GM23338 (cell line): ENCODE data around the gene CECR2. TPM values are rescaled to one million over a fixed set of nuclear protein-coding genes. Genes with fewer than 3 reads are reported as not detected.

Source experiments
- ATAC-seq: fragments of 200-7000 bp; cut with Tn5 transposase; 3 replicates; pipeline ENCODE4 v1.9.1; 2020
- DNase-seq: peaks from one replicate; pipeline ENCODE4 v3.0.0-alpha.2; 2015; ENCODE audit warnings: low spot score
- H2AFZ ChIP-seq: fragments of 200-600 bp; sonication (generic); 2 replicates; pipeline ENCODE4 v1.8.0; 2016; ENCODE audit warnings: antibody characterized with exemption, mild to moderate bottlenecking, moderate library complexity
- H3F3A ChIP-seq: fragments of 200-600 bp; sonication (generic); replicated peaks from 2 replicates; pipeline ENCODE4 v1.8.0; 2017; ENCODE audit warnings: antibody characterized with exemption, mixed run types, low read depth
- H3K27ac ChIP-seq: fragments of 200-600 bp; sonication (generic); 2 replicates; pipeline ENCODE4 v1.6.1; 2016; ENCODE audit warnings: low read depth
- H3K27me3 ChIP-seq: fragments of 200-600 bp; sonication (generic); 2 replicates; pipeline ENCODE4 v1.8.0; 2016; ENCODE audit warnings: mild to moderate bottlenecking, mixed run types, moderate library complexity; ENCODE audit not compliant: insufficient read depth
- H3K36me3 ChIP-seq: fragments of 200-600 bp; sonication (generic); 2 replicates; pipeline ENCODE4 v1.8.0; 2016; ENCODE audit warnings: mild to moderate bottlenecking; ENCODE audit not compliant: insufficient read depth
- H3K4me1 ChIP-seq: fragments of 200-600 bp; sonication (generic); 2 replicates; pipeline ENCODE4 v1.8.0; 2016; ENCODE audit warnings: mild to moderate bottlenecking, moderate library complexity; ENCODE audit not compliant: insufficient read depth
- H3K4me2 ChIP-seq: fragments of 200-600 bp; sonication (generic); 2 replicates; pipeline ENCODE4 v1.7.1; 2017; ENCODE audit warnings: mixed run types
- H3K4me3 ChIP-seq: fragments of 200-600 bp; sonication (generic); 2 replicates; pipeline ENCODE4 v1.6.1; 2016; ENCODE audit warnings: mixed run types
- H3K79me2 ChIP-seq: fragments of 200-600 bp; sonication (generic); replicated peaks from 2 replicates; pipeline ENCODE4 v1.8.0; 2017; ENCODE audit warnings: mild to moderate bottlenecking; ENCODE audit not compliant: insufficient read depth
- H3K9me2 ChIP-seq: fragments of 200-600 bp; sonication (generic); 2 replicates; pipeline ENCODE4 v1.8.0; 2017; ENCODE audit not compliant: insufficient read depth
- H4K20me1 ChIP-seq: fragments of 200-600 bp; sonication (generic); replicated peaks from 2 replicates; pipeline ENCODE4 v1.8.0; 2017; ENCODE audit warnings: mild to moderate bottlenecking; ENCODE audit not compliant: insufficient read depth
- H3K27ac Mint-ChIP-seq: 2 replicates; pipeline ENCODE4 v1.8.0; 2020; ENCODE audit warnings: inconsistent platforms, mild to moderate bottlenecking, moderate library complexity, mixed read lengths
- H3K27me3 Mint-ChIP-seq: 3 replicates; pipeline ENCODE4 v1.8.0; 2022; ENCODE audit warnings: low read depth, mild to moderate bottlenecking, moderate library complexity, mixed read lengths, inconsistent platforms; ENCODE audit not compliant: insufficient read depth, poor library complexity
- H3K36me3 Mint-ChIP-seq: 3 replicates; pipeline ENCODE4 v1.8.0; 2021; ENCODE audit warnings: low read depth, mild to moderate bottlenecking, inconsistent platforms, moderate library complexity, mixed read lengths
- H3K4me1 Mint-ChIP-seq: 3 replicates; pipeline ENCODE4 v1.8.0; 2020; ENCODE audit warnings: mild to moderate bottlenecking, inconsistent platforms, mixed read lengths
- H3K4me3 Mint-ChIP-seq: 3 replicates; pipeline ENCODE4 v1.8.0; 2021; ENCODE audit warnings: moderate library complexity, mild to moderate bottlenecking, inconsistent platforms, mixed read lengths
- H3K9me3 Mint-ChIP-seq: 3 replicates; pipeline ENCODE4 v1.8.0; 2020; ENCODE audit warnings: moderate library complexity, mild to moderate bottlenecking, inconsistent platforms, mixed read lengths
- CREB1 ChIP-seq: fragments of 250-450 bp; sonication (Bioruptor Pico); IDR thresholded peaks from 2 replicates; pipeline ENCODE4 v1.5.0; 2020; ENCODE audit warnings: low read depth, mild to moderate bottlenecking, moderate library complexity
- CTCF ChIP-seq, 2 experiments: fragments of 200-600 bp in 1 of 2; sonication (generic) in 1 of 2; conservative IDR thresholded peaks; 2 replicates each; pipeline versions ENCODE4 v1.5.1 to v1.6.1; 2016 to 2017; ENCODE audit warnings: antibody characterized with exemption in 2 of 2, low read depth in 2 of 2, mild to moderate bottlenecking in 2 of 2, moderate library complexity in 1 of 2
- EZH2 ChIP-seq: fragments of 200-600 bp; sonication (generic); IDR thresholded peaks from one replicate; pipeline ENCODE4 v1.8.0; 2017; ENCODE audit warnings: antibody characterized with exemption, mild to moderate bottlenecking, low read depth; ENCODE audit not compliant: unreplicated experiment
- EZH2phosphoT487 ChIP-seq: fragments of 200-600 bp; sonication (generic); IDR thresholded peaks from one replicate; pipeline ENCODE4 v1.8.1; 2018; ENCODE audit warnings: antibody characterized with exemption; ENCODE audit not compliant: unreplicated experiment
- JUNB ChIP-seq: IDR thresholded peaks from one replicate; pipeline ENCODE4 v1.6.1; 2016; ENCODE audit warnings: antibody characterized with exemption; ENCODE audit not compliant: unreplicated experiment
- NANOG ChIP-seq: IDR thresholded peaks from 2 replicates; pipeline ENCODE4 v1.6.1; 2016; ENCODE audit warnings: antibody characterized with exemption, borderline replicate concordance
- POLR2AphosphoS5 ChIP-seq: IDR thresholded peaks from 2 replicates; pipeline ENCODE4 v1.6.1; 2016; ENCODE audit warnings: antibody characterized with exemption, low read depth
- REST ChIP-seq: IDR thresholded peaks from one replicate; pipeline ENCODE4 v1.6.1; 2018; ENCODE audit warnings: antibody characterized with exemption; ENCODE audit not compliant: unreplicated experiment
- STAT1 ChIP-seq: IDR thresholded peaks from one replicate; pipeline ENCODE4 v1.6.1; 2016; ENCODE audit warnings: antibody characterized with exemption; ENCODE audit not compliant: unreplicated experiment
- ZNF114 ChIP-seq: fragments of 250-450 bp; sonication (Bioruptor Pico); IDR thresholded peaks from 2 replicates; pipeline ENCODE4 v1.5.0; 2020; ENCODE audit warnings: mild to moderate bottlenecking, moderate library complexity
- ZNF331 ChIP-seq: fragments of 250-450 bp; sonication (Bioruptor Pico); IDR thresholded peaks from 2 replicates; pipeline ENCODE4 v1.5.0; 2020; ENCODE audit warnings: low read depth, mild to moderate bottlenecking, moderate library complexity
- polyA plus RNA-seq: library from polyadenylated mRNA; unstranded; fragments of >200 nt; fragmentation: Nextera tagmentation; extraction: Ambion mirVana; gene quantifications from 2 replicates; pipeline ENCODE4 v1.2.1, GENCODE V29; 2016
- total RNA-seq: library from RNA; depleted of rRNA; stranded (reverse); fragments of >200 nt; shearing (Covaris generic); gene quantifications from 2 replicates; pipeline ENCODE4 v1.2.3, GENCODE V29; 2014
- TF ChIP-seq, protein P1 (sequence below): IDR thresholded peaks from 2 replicates; pipeline ENCODE4 v1.6.1; 2016; ENCODE audit warnings: antibody characterized with exemption
- TF ChIP-seq, protein P2 (sequence below): fragments of 250-450 bp; sonication (Bioruptor Pico); IDR thresholded peaks from 2 replicates; pipeline ENCODE4 v1.5.0; 2020; ENCODE audit warnings: mild to moderate bottlenecking, moderate library complexity

The CECR2 gene
- total and polyA plus RNA-seq, 2 experiments from 2014 or later: 18.4 to 110 TPM

DNA sequence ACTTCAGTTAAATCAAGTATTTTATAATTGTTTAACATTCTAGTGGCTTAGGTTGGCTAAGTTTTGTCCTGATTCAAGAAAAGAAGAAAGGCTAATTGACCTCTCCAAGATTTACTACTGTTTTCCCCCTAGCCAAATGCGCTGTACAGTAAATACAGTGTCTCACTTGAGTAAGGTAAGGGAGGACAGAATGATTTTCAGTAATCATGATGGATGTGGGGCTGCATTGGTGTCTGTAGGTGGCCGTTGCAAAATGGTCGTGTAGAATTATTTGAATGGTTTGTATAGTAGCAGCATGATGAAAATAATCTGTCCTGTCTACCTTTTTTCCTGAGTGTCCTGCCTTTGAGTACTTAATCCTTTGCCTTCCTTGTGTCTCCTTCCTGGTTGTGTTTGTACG is 4.6 kb downstream of the CECR2 start:
- DNase-seq (no peak), ATAC-seq (no peak)
- Histone ChIP-seq H3K4me2 (peak overlapping the region; percentile 88), H3K4me3 (peak overlapping the region; percentile 32), H3F3A (peaks cover 18% of the 10 kb centered on the region; the same call in 1 of the 2 replicates), H3K79me2 (peaks cover 92% of the 10 kb centered on the region), H3K36me3 (no peaks in the 10 kb centered on the region), H3K4me1 (peaks cover 66% of the 10 kb centered on the region), H4K20me1 (peaks cover 60% of the 10 kb centered on the region), H2AFZ (no peak overlapping the region), H3K27ac (peak overlapping the region; percentile 68), H3K27me3 (no peaks in the 10 kb centered on the region), H3K9me2 (no peaks in the 10 kb centered on the region)
- H3K9me3 Mint-ChIP-seq: no peaks in the 10 kb centered on the region
- peak overlapping the region; percentile 13 for H3K27ac Mint-ChIP-seq
- peaks cover 2% of the 10 kb centered on the region for H3K27me3 Mint-ChIP-seq
- H3K4me1 Mint-ChIP-seq: peaks cover 41% of the 10 kb centered on the region
- H3K4me3 Mint-ChIP-seq: peak overlapping the region; percentile 10
- TF ChIP-seq JUNB (no peak), EZH2 (no peak), EZH2phosphoT487 (no peak), ZNF114 (no peak), NANOG (no peak), ZNF331 (CRISPR knock-in tag) (no peak), CTCF (conservative IDR thresholded peaks at IDR 0.05; ENCODE audit: low read depth in 2 of 2) (no peak), STAT1 (no peak), REST (no peak), CREB1 (CRISPR knock-in tag) (no peak), POLR2AphosphoS5 (no peak)
- TF ChIP-seq, protein P1, sequence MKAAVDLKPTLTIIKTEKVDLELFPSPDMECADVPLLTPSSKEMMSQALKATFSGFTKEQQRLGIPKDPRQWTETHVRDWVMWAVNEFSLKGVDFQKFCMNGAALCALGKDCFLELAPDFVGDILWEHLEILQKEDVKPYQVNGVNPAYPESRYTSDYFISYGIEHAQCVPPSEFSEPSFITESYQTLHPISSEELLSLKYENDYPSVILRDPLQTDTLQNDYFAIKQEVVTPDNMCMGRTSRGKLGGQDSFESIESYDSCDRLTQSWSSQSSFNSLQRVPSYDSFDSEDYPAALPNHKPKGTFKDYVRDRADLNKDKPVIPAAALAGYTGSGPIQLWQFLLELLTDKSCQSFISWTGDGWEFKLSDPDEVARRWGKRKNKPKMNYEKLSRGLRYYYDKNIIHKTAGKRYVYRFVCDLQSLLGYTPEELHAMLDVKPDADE: no peak
- TF ChIP-seq, protein P2, sequence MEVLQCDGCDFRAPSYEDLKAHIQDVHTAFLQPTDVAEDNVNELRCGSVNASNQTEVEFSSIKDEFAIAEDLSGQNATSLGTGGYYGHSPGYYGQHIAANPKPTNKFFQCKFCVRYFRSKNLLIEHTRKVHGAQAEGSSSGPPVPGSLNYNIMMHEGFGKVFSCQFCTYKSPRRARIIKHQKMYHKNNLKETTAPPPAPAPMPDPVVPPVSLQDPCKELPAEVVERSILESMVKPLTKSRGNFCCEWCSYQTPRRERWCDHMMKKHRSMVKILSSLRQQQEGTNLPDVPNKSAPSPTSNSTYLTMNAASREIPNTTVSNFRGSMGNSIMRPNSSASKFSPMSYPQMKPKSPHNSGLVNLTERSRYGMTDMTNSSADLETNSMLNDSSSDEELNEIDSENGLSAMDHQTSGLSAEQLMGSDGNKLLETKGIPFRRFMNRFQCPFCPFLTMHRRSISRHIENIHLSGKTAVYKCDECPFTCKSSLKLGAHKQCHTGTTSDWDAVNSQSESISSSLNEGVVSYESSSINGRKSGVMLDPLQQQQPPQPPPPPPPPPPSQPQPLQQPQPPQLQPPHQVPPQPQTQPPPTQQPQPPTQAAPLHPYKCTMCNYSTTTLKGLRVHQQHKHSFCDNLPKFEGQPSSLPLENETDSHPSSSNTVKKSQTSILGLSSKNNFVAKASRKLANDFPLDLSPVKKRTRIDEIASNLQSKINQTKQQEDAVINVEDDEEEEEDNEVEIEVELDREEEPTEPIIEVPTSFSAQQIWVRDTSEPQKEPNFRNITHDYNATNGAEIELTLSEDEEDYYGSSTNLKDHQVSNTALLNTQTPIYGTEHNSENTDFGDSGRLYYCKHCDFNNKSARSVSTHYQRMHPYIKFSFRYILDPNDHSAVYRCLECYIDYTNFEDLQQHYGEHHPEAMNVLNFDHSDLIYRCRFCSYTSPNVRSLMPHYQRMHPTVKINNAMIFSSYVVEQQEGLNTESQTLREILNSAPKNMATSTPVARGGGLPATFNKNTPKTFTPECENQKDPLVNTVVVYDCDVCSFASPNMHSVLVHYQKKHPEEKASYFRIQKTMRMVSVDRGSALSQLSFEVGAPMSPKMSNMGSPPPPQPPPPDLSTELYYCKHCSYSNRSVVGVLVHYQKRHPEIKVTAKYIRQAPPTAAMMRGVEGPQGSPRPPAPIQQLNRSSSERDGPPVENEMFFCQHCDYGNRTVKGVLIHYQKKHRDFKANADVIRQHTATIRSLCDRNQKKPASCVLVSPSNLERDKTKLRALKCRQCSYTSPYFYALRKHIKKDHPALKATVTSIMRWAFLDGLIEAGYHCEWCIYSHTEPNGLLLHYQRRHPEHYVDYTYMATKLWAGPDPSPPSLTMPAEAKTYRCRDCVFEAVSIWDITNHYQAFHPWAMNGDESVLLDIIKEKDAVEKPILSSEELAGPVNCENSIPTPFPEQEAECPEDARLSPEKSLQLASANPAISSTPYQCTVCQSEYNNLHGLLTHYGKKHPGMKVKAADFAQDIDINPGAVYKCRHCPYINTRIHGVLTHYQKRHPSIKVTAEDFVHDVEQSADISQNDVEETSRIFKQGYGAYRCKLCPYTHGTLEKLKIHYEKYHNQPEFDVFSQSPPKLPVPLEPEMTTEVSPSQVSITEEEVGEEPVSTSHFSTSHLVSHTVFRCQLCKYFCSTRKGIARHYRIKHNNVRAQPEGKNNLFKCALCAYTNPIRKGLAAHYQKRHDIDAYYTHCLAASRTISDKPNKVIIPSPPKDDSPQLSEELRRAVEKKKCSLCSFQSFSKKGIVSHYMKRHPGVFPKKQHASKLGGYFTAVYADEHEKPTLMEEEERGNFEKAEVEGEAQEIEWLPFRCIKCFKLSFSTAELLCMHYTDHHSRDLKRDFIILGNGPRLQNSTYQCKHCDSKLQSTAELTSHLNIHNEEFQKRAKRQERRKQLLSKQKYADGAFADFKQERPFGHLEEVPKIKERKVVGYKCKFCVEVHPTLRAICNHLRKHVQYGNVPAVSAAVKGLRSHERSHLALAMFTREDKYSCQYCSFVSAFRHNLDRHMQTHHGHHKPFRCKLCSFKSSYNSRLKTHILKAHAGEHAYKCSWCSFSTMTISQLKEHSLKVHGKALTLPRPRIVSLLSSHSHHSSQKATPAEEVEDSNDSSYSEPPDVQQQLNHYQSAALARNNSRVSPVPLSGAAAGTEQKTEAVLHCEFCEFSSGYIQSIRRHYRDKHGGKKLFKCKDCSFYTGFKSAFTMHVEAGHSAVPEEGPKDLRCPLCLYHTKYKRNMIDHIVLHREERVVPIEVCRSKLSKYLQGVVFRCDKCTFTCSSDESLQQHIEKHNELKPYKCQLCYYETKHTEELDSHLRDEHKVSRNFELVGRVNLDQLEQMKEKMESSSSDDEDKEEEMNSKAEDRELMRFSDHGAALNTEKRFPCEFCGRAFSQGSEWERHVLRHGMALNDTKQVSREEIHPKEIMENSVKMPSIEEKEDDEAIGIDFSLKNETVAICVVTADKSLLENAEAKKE: no peak
- peaks cover 5% of the 10 kb centered on the region; the same call in 1 of the 3 replicates for H3K36me3 Mint-ChIP-seq
